Hepatocyte (in vitro differentiated cells): ENCODE data around the gene HOXA5.

Source experiments
- CTCF ChIP-seq: fragments of 200-600 bp; sonication (generic); IDR thresholded peaks from 2 replicates; pipeline ENCODE4 v1.5.1; 2016; ENCODE audit warnings: antibody characterized with exemption, mild to moderate bottlenecking; ENCODE audit not compliant: poor library complexity
- EZH2 ChIP-seq: fragments of 200-600 bp; sonication (generic); IDR thresholded peaks from 2 replicates; pipeline ENCODE4 v1.6.1; 2016; ENCODE audit warnings: antibody characterized with exemption, mild to moderate bottlenecking, borderline replicate concordance
- EZH2phosphoT487 ChIP-seq: fragments of 200-600 bp; sonication (generic); IDR thresholded peaks from one replicate; pipeline ENCODE4 v1.6.1; 2018; ENCODE audit warnings: antibody characterized with exemption, mild to moderate bottlenecking, low read depth, moderate library complexity; ENCODE audit not compliant: unreplicated experiment, severe bottlenecking

DNA sequence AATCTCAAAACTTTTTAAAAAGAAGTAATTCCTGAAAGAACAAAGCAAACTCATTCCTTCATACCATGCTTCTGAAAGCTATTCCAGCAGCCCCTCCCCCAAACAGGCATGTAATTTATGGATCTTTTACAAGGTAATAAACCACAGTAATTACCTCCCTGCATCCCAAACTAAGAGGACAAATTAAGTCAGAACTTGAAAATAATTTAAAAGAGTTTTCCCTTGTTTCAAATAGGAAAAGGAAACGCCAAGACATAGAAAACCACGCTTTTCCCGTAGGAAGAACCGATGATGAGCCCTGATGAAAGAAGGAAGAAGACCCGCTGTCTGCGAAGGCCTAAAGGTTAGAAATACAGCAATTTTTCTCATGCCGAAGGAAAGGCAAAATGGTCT is 21.8 kb downstream of the HOXA5 start:
- TF ChIP-seq CTCF, result no peak
- no peak for TF ChIP-seq EZH2
- no peak for TF ChIP-seq EZH2phosphoT487
